GM21360 (cell line): Measurements from ENCODE around the gene CUL4A.
"Not testable (repeated sequence)": the region's sequence is repeated elsewhere in the genome, so short reads cannot be mapped to it uniquely, and the experiment has no call there.

Experiments used
- ATAC-seq: cut with Tn5 transposase; IDR thresholded peaks from one replicate; pipeline ENCODE4 v1.9.1; 2021; ENCODE audit warnings: mild to moderate bottlenecking, moderate library complexity; ENCODE audit not compliant: unreplicated experiment

CUL4A gene

GRCh38 chr13:113209336-113209758 lies at the start of gene CUL4A:
TSS of gene CUL4A (plus strand) at chr13:113209613. CDS start at chr13:113209628, 15 bp downstream.
- ATAC-seq = peak; percentile 36

GRCh38 chr13:113159701-113160100 lies 49.7 kb upstream of the CUL4A start:
- ATAC-seq = no peak

GRCh38 chr13:113160983-113161382 lies 48.4 kb upstream of the CUL4A start:
- ATAC-seq = no peak

GRCh38 chr13:113161433-113161832 lies 48.0 kb upstream of the CUL4A start:
- no peak for ATAC-seq

- ATAC-seq = not testable (repeated sequence)
Measured at GRCh38 chr13:113161975-113162374, 47.4 kb upstream of the CUL4A start.

- no peak for ATAC-seq
Measured at GRCh38 chr13:113162783-113163685, 46.4 kb upstream of the CUL4A start.

- no peak for ATAC-seq
Measured at GRCh38 chr13:113164492-113164891, 44.9 kb upstream of the CUL4A start.

GRCh38 chr13:113166266-113166665 lies 43.1 kb upstream of the CUL4A start:
- ATAC-seq = no peak

- no peak for ATAC-seq
Measured at GRCh38 chr13:113166681-113167080, 42.7 kb upstream of the CUL4A start.

- ATAC-seq = no peak
Measured at GRCh38 chr13:113167155-113167554, 42.3 kb upstream of the CUL4A start.

- ATAC-seq = no peak
Measured at GRCh38 chr13:113167575-113167974, 41.8 kb upstream of the CUL4A start.

GRCh38 chr13:113168211-113168610 lies 41.2 kb upstream of the CUL4A start:
- ATAC-seq = no peak

- ATAC-seq = no peak
Measured at GRCh38 chr13:113169277-113170272, 39.8 kb upstream of the CUL4A start.

- ATAC-seq = no peak
Measured at GRCh38 chr13:113170511-113170910, 38.9 kb upstream of the CUL4A start.

GRCh38 chr13:113171250-113172125 lies 37.9 kb upstream of the CUL4A start:
- ATAC-seq = no peak

- ATAC-seq = no peak
Measured at GRCh38 chr13:113172419-113172926, 36.9 kb upstream of the CUL4A start.

GRCh38 chr13:113176280-113176679 lies 33.1 kb upstream of the CUL4A start:
- no peak for ATAC-seq

- no peak for ATAC-seq
Measured at GRCh38 chr13:113176822-113177221, 32.6 kb upstream of the CUL4A start.

- ATAC-seq = no peak
Measured at GRCh38 chr13:113178070-113178895, 31.1 kb upstream of the CUL4A start.

GRCh38 chr13:113178896-113179167 lies 30.6 kb upstream of the CUL4A start:
- ATAC-seq = no peak
